Colonic mucosa (tissue), 4 donors: ENCODE results near the gene TMEM63C. TPM values are rescaled to one million over a fixed set of nuclear protein-coding genes. Genes with fewer than 3 reads are reported as not detected.

Experiments used
- DNase-seq: peaks from one replicate; pipeline ENCODE4 v3.0.0-alpha.2; 2020
- H3K27ac ChIP-seq: fragments of 200-600 bp; one replicate; pipeline ENCODE4 v1.8.0; 2021
- H3K27me3 ChIP-seq: fragments of 200-600 bp; one replicate; pipeline ENCODE4 v1.8.0; 2021
- H3K36me3 ChIP-seq: fragments of 200-600 bp; one replicate; pipeline ENCODE4 v1.8.0; 2021
- H3K4me1 ChIP-seq: fragments of 200-600 bp; one replicate; pipeline ENCODE4 v1.8.0; 2021; ENCODE audit warnings: mild to moderate bottlenecking
- H3K4me3 ChIP-seq: fragments of 200-600 bp; one replicate; pipeline ENCODE4 v1.8.0; 2021
- H3K9ac ChIP-seq, 2 donors: one replicate each; pipeline ENCODE4 v1.7.0; 2013; ENCODE audit warnings: control low read depth in 2 of 2, low read depth in 2 of 2, low read length in 2 of 2
- H3K9me3 ChIP-seq: fragments of 200-600 bp; one replicate; pipeline ENCODE4 v1.8.0; 2021
- CTCF ChIP-seq: fragments of 200-600 bp; IDR thresholded peaks from one replicate; pipeline ENCODE4 v1.8.0; 2022; ENCODE audit warnings: antibody characterized with exemption, mild to moderate bottlenecking
- intact Hi-C: fragments of 100-400 bp; cut with DNase I; formaldehyde crosslinking; loops from one replicate; pipeline ENCODE4 v1.14.1; 2022
- total RNA-seq, 2 donors: library from RNA; stranded (reverse); fragmentation: NEBNext Ultra II Directional in 1 of 2; extraction: Animal tissue kit (Norgen Biotek cat#: 25700) in 1 of 2; gene quantifications; one replicate each; pipeline ENCODE4 v1.2.1, GENCODE V29; 2021
- donor health status: healthy.
- donor health status: DM: no; HTN: no; CAD: no.
- donor health status: DM: no; HTN: no; CAD: no.

The TMEM63C gene
- total RNA-seq, 2 donors from 2014 or later, result 5.9 to 13.2 TPM

- no peak for DNase-seq
- no peak overlapping the region for H3K4me3 ChIP-seq
- no peak for TF ChIP-seq CTCF
- no peaks in the 10 kb centered on the region for H3K36me3 ChIP-seq
- H3K27me3 ChIP-seq, result no peaks in the 10 kb centered on the region
- no peak overlapping the region for H3K9ac ChIP-seq
- H3K9me3 ChIP-seq, result no peaks in the 10 kb centered on the region
- H3K4me1 ChIP-seq, result no peaks in the 10 kb centered on the region
- H3K27ac ChIP-seq, result no peak overlapping the region
- intact Hi-C loops, result no loop called here
Measured at GRCh38 chr14:77190977-77191376, 9.4 kb downstream of the TMEM63C start.

GRCh38 chr14:77194706-77195105, 13.1 kb downstream of the TMEM63C start:
- TF ChIP-seq CTCF, result no peak
- Histone ChIP-seq H3K9me3 (no peaks in the 10 kb centered on the region), H3K4me3 (no peak overlapping the region), H3K9ac (no peak overlapping the region), H3K27ac (no peak overlapping the region), H3K27me3 (no peaks in the 10 kb centered on the region), H3K36me3 (no peaks in the 10 kb centered on the region), H3K4me1 (no peaks in the 10 kb centered on the region)
- intact Hi-C loops, result no loop called here
- DNase-seq, result no peak

- H3K27me3 ChIP-seq, result no peaks in the 10 kb centered on the region
- H3K9me3 ChIP-seq, result no peaks in the 10 kb centered on the region
- intact Hi-C loops, result no loop called here
- TF ChIP-seq CTCF, result no peak
- no peaks in the 10 kb centered on the region for H3K36me3 ChIP-seq
- H3K27ac ChIP-seq, result no peak overlapping the region
- no peak overlapping the region for H3K9ac ChIP-seq
- no peak overlapping the region for H3K4me3 ChIP-seq
- H3K4me1 ChIP-seq, result no peaks in the 10 kb centered on the region
- no peak for DNase-seq
Measured at GRCh38 chr14:77195766-77196165, 14.2 kb downstream of the TMEM63C start.

- no peaks in the 10 kb centered on the region for H3K27me3 ChIP-seq
- no peak overlapping the region for H3K27ac ChIP-seq
- no peak overlapping the region for H3K9ac ChIP-seq
- H3K36me3 ChIP-seq, result no peaks in the 10 kb centered on the region
- no peak overlapping the region for H3K4me3 ChIP-seq
- intact Hi-C loops, result no loop called here
- no peaks in the 10 kb centered on the region for H3K4me1 ChIP-seq
- no peak for TF ChIP-seq CTCF
- H3K9me3 ChIP-seq, result no peaks in the 10 kb centered on the region
- no peak for DNase-seq
Measured at GRCh38 chr14:77197988-77198387, 16.4 kb downstream of the TMEM63C start.

GRCh38 chr14:77198561-77198960, 17.0 kb downstream of the TMEM63C start:
- H3K27ac ChIP-seq, result no peak overlapping the region
- no peak overlapping the region for H3K4me3 ChIP-seq
- TF ChIP-seq CTCF, result no peak
- DNase-seq, result no peak
- no peak overlapping the region for H3K9ac ChIP-seq
- no peaks in the 10 kb centered on the region for H3K36me3 ChIP-seq
- no peaks in the 10 kb centered on the region for H3K27me3 ChIP-seq
- no peaks in the 10 kb centered on the region for H3K4me1 ChIP-seq
- intact Hi-C loops, result no loop called here
- no peaks in the 10 kb centered on the region for H3K9me3 ChIP-seq

- no peak overlapping the region for H3K4me3 ChIP-seq
- H3K9me3 ChIP-seq, result no peaks in the 10 kb centered on the region
- H3K4me1 ChIP-seq, result no peaks in the 10 kb centered on the region
- intact Hi-C loops, result no loop called here
- H3K9ac ChIP-seq, result no peak overlapping the region
- no peak for TF ChIP-seq CTCF
- no peaks in the 10 kb centered on the region for H3K36me3 ChIP-seq
- no peaks in the 10 kb centered on the region for H3K27me3 ChIP-seq
- no peak for DNase-seq
- no peak overlapping the region for H3K27ac ChIP-seq
Measured at GRCh38 chr14:77199590-77199989, 18.0 kb downstream of the TMEM63C start.
